Neural cell (in vitro differentiated cells): ENCODE data around the gene ITGB1BP1. TPM values are rescaled to one million over a fixed set of nuclear protein-coding genes. Genes with fewer than 3 reads are reported as not detected.
"Not testable (repeated sequence)": the region's sequence is repeated elsewhere in the genome, so short reads cannot be mapped to it uniquely, and the experiment has no call there.

Experiments used
- H2AFZ ChIP-seq: fragments of 200-600, 300-800 bp; sonication (generic), shearing (Covaris generic); 2 replicates; pipeline ENCODE4 v1.6.0; 2014; ENCODE audit warnings: low read depth, mild to moderate bottlenecking, antibody characterized with exemption, low read length, moderate library complexity
- H3F3A ChIP-seq: fragments of 200-600 bp; shearing (Covaris generic); 2 replicates; pipeline ENCODE4 v1.6.1; 2016; ENCODE audit warnings: mild to moderate bottlenecking, moderate library complexity, mixed read lengths, antibody characterized with exemption, low read length; ENCODE audit not compliant: insufficient read depth, poor library complexity, severe bottlenecking
- H3K27ac ChIP-seq: fragments of 200-600, 300-800 bp; sonication (generic), shearing (Covaris generic); 2 replicates; pipeline ENCODE4 v1.5.1; 2014; ENCODE audit warnings: mild to moderate bottlenecking, low read length, moderate library complexity
- H3K27me3 ChIP-seq: fragments of 300-800, 200-600 bp; sonication (generic), shearing (Covaris generic); 2 replicates; pipeline ENCODE4 v1.6.0; 2014; ENCODE audit warnings: mild to moderate bottlenecking, low read depth, low read length, moderate library complexity; ENCODE audit not compliant: insufficient read depth
- H3K36me3 ChIP-seq: fragments of 300-800, 200-600 bp; sonication (generic), shearing (Covaris generic); 2 replicates; pipeline ENCODE4 v1.5.1; 2014; ENCODE audit warnings: mild to moderate bottlenecking, antibody characterized with exemption, low read length, moderate library complexity; ENCODE audit not compliant: insufficient read depth
- H3K4me2 ChIP-seq: fragments of 300-800, 200-600 bp; sonication (generic), shearing (Covaris generic); 2 replicates; pipeline ENCODE4 v1.6.0; 2014; ENCODE audit warnings: mild to moderate bottlenecking, low read length
- H3K4me3 ChIP-seq: fragments of 300-800, 200-600 bp; sonication (generic), shearing (Covaris generic); 2 replicates; pipeline ENCODE4 v1.5.1; 2014; ENCODE audit warnings: mild to moderate bottlenecking, low read length, moderate library complexity
- H3K79me2 ChIP-seq: fragments of 200-600 bp; shearing (Covaris generic); replicated peaks from 2 replicates; pipeline ENCODE4 v1.6.0; 2014; ENCODE audit warnings: mild to moderate bottlenecking, low read length, moderate library complexity; ENCODE audit not compliant: insufficient read depth
- H3K9ac ChIP-seq: fragments of 300-800, 200-600 bp; sonication (generic), shearing (Covaris generic); 2 replicates; pipeline ENCODE4 v1.6.1; 2016; ENCODE audit warnings: mild to moderate bottlenecking, low read length, mixed read lengths
- H3K9me2 ChIP-seq: fragments of 200-600 bp; shearing (Covaris generic); 2 replicates; pipeline ENCODE4 v1.6.1; 2016; ENCODE audit warnings: mild to moderate bottlenecking, low read length, mixed read lengths; ENCODE audit not compliant: insufficient read depth
- H3K9me3 ChIP-seq: fragments of 200-600, 300-800 bp; sonication (generic), shearing (Covaris generic); 2 replicates; pipeline ENCODE4 v1.6.1; 2016; ENCODE audit warnings: mild to moderate bottlenecking, mixed run types, low read length, moderate library complexity, mixed read lengths
- H4K20me1 ChIP-seq: fragments of 200-600 bp; shearing (Covaris generic); 2 replicates; pipeline ENCODE4 v1.6.1; 2016; ENCODE audit warnings: mild to moderate bottlenecking, mixed run types; ENCODE audit not compliant: insufficient read depth
- CTCF ChIP-seq: fragments of 450-650 bp; IDR thresholded peaks from 2 replicates; pipeline ENCODE4 v1.5.1; 2014; ENCODE audit warnings: antibody characterized with exemption, mild to moderate bottlenecking, moderate library complexity; ENCODE audit not compliant: poor library complexity, severe bottlenecking
- EP300 ChIP-seq: fragments of 450-650 bp; conservative IDR thresholded peaks from 2 replicates; pipeline ENCODE4 v1.6.1; 2014; ENCODE audit warnings: antibody characterized with exemption, mild to moderate bottlenecking, moderate library complexity; ENCODE audit not compliant: poor library complexity, severe bottlenecking
- EZH2 ChIP-seq: fragments of 200-600, 300-800 bp; shearing (Covaris generic), sonication (generic); IDR thresholded peaks from 2 replicates; pipeline ENCODE4 v1.6.1; 2014; ENCODE audit warnings: antibody characterized with exemption, low read length, borderline replicate concordance, mild to moderate bottlenecking; ENCODE audit not compliant: insufficient read depth, poor library complexity, severe bottlenecking
- MXI1 ChIP-seq: fragments of 450-650 bp; conservative IDR thresholded peaks from 2 replicates; pipeline ENCODE4 v1.6.1; 2014; ENCODE audit warnings: antibody characterized with exemption, mild to moderate bottlenecking; ENCODE audit not compliant: poor library complexity, severe bottlenecking
- POLR2AphosphoS5 ChIP-seq: IDR thresholded peaks from 2 replicates; pipeline ENCODE4 v1.6.1; 2012
- RAD21 ChIP-seq: fragments of 450-650 bp; conservative IDR thresholded peaks from 2 replicates; pipeline ENCODE4 v1.6.1; 2014; ENCODE audit warnings: antibody characterized with exemption, mild to moderate bottlenecking, moderate library complexity
- SMC3 ChIP-seq: fragments of 450-650 bp; conservative IDR thresholded peaks from 2 replicates; pipeline ENCODE4 v1.6.1; 2014; ENCODE audit warnings: antibody characterized with exemption, mild to moderate bottlenecking, moderate library complexity; ENCODE audit not compliant: poor library complexity
- TAF1 ChIP-seq: IDR thresholded peaks from 2 replicates; pipeline ENCODE4 v1.6.1; 2012; ENCODE audit warnings: low read depth
- polyA plus RNA-seq: library from polyadenylated mRNA; depleted of rRNA; stranded (reverse); fragments of >200 nt; gene quantifications from 2 replicates; pipeline ENCODE4 v1.2.3, GENCODE V29; 2014
- TF ChIP-seq, protein P1 (sequence below): IDR thresholded peaks from 2 replicates; pipeline ENCODE4 v1.6.1; 2012; ENCODE audit warnings: borderline replicate concordance

Gene ITGB1BP1
- polyA plus RNA-seq, 1 donor from 2014 or later, result 98.0 TPM

DNA sequence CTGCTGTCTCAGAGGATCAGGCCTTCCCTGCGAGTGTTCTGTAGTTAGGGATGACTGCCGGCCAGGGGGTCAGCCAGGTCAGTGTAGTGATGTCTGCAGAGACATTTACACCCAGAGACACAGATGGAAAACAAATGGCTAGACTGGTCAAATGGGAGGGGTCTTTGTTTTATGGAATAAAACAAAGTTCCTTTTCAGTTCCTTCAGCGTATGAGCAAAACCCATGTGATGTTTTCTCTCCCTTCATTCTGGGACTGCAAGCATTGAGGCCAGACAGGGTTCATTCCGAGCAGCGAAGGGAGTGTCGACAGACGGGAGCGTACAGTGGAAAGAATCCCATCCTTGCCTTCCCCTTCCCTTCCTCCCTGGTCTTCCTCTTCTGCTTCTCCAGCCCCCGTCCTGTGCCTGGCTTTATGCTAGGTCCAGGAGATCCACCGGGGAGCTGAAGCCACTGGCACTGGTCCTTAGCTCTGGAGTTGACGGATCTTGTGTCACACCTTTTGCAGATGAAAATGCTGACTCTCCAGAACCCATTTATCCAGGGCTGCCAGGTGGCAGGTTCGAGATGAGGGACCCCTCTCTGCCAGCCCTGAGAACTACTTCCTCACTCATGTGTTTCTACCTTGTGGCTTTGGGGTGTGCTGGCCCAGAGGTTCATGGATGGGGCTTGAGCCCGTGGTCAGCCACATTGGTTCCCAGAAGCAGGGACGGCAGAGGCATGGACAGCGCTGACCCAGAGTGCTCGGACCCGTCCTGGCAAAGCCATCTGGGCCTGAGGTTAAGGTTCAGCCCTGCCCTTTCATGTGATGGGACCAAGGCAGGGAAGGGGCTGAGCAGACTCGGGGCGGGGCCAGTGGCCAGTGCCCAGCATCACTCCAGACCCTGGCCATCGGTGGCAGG, 24.2 kb downstream of the ITGB1BP1 start:
- H3K9me2 ChIP-seq, result no peaks in the 10 kb centered on the region
- no peaks in the 10 kb centered on the region for H3K79me2 ChIP-seq
- no peaks in the 10 kb centered on the region for H3K36me3 ChIP-seq
- H3F3A ChIP-seq, result no peaks in the 10 kb centered on the region
- no peak overlapping the region for H3K9ac ChIP-seq
- no peaks in the 10 kb centered on the region for H3K27me3 ChIP-seq
- TF ChIP-seq MXI1, result no peak
- TF ChIP-seq, protein P1, sequence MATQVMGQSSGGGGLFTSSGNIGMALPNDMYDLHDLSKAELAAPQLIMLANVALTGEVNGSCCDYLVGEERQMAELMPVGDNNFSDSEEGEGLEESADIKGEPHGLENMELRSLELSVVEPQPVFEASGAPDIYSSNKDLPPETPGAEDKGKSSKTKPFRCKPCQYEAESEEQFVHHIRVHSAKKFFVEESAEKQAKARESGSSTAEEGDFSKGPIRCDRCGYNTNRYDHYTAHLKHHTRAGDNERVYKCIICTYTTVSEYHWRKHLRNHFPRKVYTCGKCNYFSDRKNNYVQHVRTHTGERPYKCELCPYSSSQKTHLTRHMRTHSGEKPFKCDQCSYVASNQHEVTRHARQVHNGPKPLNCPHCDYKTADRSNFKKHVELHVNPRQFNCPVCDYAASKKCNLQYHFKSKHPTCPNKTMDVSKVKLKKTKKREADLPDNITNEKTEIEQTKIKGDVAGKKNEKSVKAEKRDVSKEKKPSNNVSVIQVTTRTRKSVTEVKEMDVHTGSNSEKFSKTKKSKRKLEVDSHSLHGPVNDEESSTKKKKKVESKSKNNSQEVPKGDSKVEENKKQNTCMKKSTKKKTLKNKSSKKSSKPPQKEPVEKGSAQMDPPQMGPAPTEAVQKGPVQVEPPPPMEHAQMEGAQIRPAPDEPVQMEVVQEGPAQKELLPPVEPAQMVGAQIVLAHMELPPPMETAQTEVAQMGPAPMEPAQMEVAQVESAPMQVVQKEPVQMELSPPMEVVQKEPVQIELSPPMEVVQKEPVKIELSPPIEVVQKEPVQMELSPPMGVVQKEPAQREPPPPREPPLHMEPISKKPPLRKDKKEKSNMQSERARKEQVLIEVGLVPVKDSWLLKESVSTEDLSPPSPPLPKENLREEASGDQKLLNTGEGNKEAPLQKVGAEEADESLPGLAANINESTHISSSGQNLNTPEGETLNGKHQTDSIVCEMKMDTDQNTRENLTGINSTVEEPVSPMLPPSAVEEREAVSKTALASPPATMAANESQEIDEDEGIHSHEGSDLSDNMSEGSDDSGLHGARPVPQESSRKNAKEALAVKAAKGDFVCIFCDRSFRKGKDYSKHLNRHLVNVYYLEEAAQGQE, result no peak
- no peak for TF ChIP-seq EP300
- TF ChIP-seq EZH2, result no peak
- TF ChIP-seq POLR2AphosphoS5, result no peak
- TF ChIP-seq CTCF, result no peak
- no peak for TF ChIP-seq SMC3
- no peak for TF ChIP-seq RAD21
- no peak for TF ChIP-seq TAF1
- no peak overlapping the region for H3K27ac ChIP-seq
- no peak overlapping the region for H3K4me3 ChIP-seq
- H4K20me1 ChIP-seq, result no peaks in the 10 kb centered on the region
- H3K9me3 ChIP-seq, result no peaks in the 10 kb centered on the region
- H2AFZ ChIP-seq, result no peak overlapping the region
- H3K4me2 ChIP-seq, result no peak overlapping the region

DNA sequence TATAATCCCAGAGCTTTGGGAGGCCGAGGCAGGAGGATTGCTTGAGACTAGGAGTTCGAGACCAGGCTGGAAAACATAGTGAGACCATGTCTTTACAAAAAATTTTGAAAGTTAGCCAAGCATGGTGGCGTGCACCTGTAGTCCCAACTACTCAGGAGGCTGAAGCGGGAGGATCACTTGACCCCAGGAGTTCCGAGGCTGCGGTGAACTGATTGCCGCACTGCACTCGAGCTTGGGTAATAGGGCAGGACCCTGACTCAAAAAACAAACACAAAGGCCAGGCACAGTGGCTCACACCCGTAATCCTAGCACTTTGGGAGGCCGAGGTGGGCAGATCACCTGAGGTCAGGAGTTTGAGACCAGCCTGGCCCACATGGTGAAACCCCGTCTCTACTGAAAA, 25.1 kb downstream of the ITGB1BP1 start:
- not testable (repeated sequence) for H4K20me1 ChIP-seq, H3K36me3 ChIP-seq, H3K79me2 ChIP-seq, H3K27ac ChIP-seq, H3K9me3 ChIP-seq, H3K4me3 ChIP-seq, H3F3A ChIP-seq, H3K4me2 ChIP-seq, H3K9me2 ChIP-seq, H3K9ac ChIP-seq, H3K27me3 ChIP-seq, H2AFZ ChIP-seq
